Measurements from ENCODE around the gene SLC22A3. TPM values are rescaled to one million over a fixed set of nuclear protein-coding genes. Genes with fewer than 3 reads are reported as not detected.

The SLC22A3 gene
- total RNA-seq, 1 experiment from 2014 or later, result 4.1 TPM

DNA sequence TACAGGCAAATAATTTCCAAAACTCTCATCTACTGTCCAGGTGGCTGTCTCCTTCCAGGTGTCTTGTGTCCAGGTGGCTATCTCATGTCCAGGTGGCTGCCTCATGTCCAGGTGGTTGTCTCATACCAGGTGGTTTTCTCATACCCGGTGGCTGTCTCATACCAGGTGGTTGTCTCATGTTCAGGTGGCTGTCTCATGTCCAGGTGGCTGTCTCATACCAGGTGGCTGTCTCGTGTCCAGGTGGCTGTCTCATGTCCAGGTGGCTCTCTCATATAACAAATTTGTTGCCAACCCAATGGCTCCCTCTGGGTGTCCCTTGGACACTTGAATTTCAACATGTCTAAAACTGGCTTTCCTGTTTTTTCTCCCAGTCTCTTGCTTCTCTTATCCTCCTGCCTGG is 14.3 kb upstream of the SLC22A3 start:
- POLR2A ChIA-PET, result no interaction called here
- CTCF ChIA-PET, result no interaction called here
- peaks cover 7% of the 10 kb centered on the region for H3K4me1 Mint-ChIP-seq
- TF ChIP-seq STAT6 (CRISPR knock-in tag; conservative IDR thresholded peaks at IDR 0.05; ENCODE audit: low read depth), result no peak
- no peak for TF ChIP-seq MLX (CRISPR knock-in tag; IDR thresholded peaks at IDR 0.05)
- TF ChIP-seq USF2 (CRISPR knock-in tag; IDR thresholded peaks at IDR 0.05), result no peak
- no peak for TF ChIP-seq ATF1 (CRISPR knock-in tag; IDR thresholded peaks at IDR 0.05)
- TF ChIP-seq ERG (CRISPR knock-in tag; IDR thresholded peaks at IDR 0.05), result no peak
- TF ChIP-seq ZNF232 (CRISPR knock-in tag; IDR thresholded peaks at IDR 0.05), result no peak
- TF ChIP-seq HMGA2 (CRISPR knock-in tag; IDR thresholded peaks at IDR 0.05), result no peak
- no peak for TF ChIP-seq ZSCAN18 (CRISPR knock-in tag; IDR thresholded peaks at IDR 0.05)
- TF ChIP-seq NFE2L1 (CRISPR knock-in tag; IDR thresholded peaks at IDR 0.05), result no peak
- no peak for TF ChIP-seq JAZF1 (CRISPR knock-in tag; IDR thresholded peaks at IDR 0.05)
- TF ChIP-seq, protein P1, sequence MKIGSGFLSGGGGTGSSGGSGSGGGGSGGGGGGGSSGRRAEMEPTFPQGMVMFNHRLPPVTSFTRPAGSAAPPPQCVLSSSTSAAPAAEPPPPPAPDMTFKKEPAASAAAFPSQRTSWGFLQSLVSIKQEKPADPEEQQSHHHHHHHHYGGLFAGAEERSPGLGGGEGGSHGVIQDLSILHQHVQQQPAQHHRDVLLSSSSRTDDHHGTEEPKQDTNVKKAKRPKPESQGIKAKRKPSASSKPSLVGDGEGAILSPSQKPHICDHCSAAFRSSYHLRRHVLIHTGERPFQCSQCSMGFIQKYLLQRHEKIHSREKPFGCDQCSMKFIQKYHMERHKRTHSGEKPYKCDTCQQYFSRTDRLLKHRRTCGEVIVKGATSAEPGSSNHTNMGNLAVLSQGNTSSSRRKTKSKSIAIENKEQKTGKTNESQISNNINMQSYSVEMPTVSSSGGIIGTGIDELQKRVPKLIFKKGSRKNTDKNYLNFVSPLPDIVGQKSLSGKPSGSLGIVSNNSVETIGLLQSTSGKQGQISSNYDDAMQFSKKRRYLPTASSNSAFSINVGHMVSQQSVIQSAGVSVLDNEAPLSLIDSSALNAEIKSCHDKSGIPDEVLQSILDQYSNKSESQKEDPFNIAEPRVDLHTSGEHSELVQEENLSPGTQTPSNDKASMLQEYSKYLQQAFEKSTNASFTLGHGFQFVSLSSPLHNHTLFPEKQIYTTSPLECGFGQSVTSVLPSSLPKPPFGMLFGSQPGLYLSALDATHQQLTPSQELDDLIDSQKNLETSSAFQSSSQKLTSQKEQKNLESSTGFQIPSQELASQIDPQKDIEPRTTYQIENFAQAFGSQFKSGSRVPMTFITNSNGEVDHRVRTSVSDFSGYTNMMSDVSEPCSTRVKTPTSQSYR (CRISPR knock-in tag; IDR thresholded peaks at IDR 0.05), result no peak
- no peak for TF ChIP-seq ZNF138 (CRISPR knock-in tag; conservative IDR thresholded peaks at IDR 0.05)
- TF ChIP-seq JUN (CRISPR knock-in tag; IDR thresholded peaks at IDR 0.05), result no peak
- TF ChIP-seq, protein P2, sequence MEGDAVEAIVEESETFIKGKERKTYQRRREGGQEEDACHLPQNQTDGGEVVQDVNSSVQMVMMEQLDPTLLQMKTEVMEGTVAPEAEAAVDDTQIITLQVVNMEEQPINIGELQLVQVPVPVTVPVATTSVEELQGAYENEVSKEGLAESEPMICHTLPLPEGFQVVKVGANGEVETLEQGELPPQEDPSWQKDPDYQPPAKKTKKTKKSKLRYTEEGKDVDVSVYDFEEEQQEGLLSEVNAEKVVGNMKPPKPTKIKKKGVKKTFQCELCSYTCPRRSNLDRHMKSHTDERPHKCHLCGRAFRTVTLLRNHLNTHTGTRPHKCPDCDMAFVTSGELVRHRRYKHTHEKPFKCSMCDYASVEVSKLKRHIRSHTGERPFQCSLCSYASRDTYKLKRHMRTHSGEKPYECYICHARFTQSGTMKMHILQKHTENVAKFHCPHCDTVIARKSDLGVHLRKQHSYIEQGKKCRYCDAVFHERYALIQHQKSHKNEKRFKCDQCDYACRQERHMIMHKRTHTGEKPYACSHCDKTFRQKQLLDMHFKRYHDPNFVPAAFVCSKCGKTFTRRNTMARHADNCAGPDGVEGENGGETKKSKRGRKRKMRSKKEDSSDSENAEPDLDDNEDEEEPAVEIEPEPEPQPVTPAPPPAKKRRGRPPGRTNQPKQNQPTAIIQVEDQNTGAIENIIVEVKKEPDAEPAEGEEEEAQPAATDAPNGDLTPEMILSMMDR (IDR thresholded peaks at IDR 0.05), result no peak
- no peak for TF ChIP-seq NR3C1 (CRISPR knock-in tag; conservative IDR thresholded peaks at IDR 0.05; ENCODE audit: low read depth)
- no peak for TF ChIP-seq GABPB1 (CRISPR knock-in tag; IDR thresholded peaks at IDR 0.05)
- TF ChIP-seq NR2C2 (CRISPR knock-in tag; IDR thresholded peaks at IDR 0.05), result no peak
- no peaks in the 10 kb centered on the region for H3K36me3 Mint-ChIP-seq
- peaks cover 6% of the 10 kb centered on the region; the same call in 1 of the 2 replicates for H3K27me3 Mint-ChIP-seq (ENCODE audit: low read depth)
- no peak overlapping the region for H3K4me3 Mint-ChIP-seq
- ATAC-seq, result no peak
- no peak overlapping the region for H3K27ac Mint-ChIP-seq
- no peak for DNase-seq (ENCODE audit: low spot score)
- H3K9me3 Mint-ChIP-seq, result peaks cover 15% of the 10 kb centered on the region; the same call in 1 of the 2 replicates

Data from WTC11 (cell line).